DMS153 treated with DMSO at 0.1 percent for 48 hours (cell line): ENCODE results near the gene WDR59.
A peak's percentile ranks its signal among the peaks of the same experiment; 100 is the strongest.
"Not testable (repeated sequence)": the region's sequence is repeated elsewhere in the genome, so short reads cannot be mapped to it uniquely, and the experiment has no call there.

ENCODE experiments used
- DNase-seq: peaks from one replicate; lab custom pipeline; 2025; ENCODE audit not compliant: unreplicated experiment; lab: John Stamatoyannopoulos, UW

WDR59 gene

DNA sequence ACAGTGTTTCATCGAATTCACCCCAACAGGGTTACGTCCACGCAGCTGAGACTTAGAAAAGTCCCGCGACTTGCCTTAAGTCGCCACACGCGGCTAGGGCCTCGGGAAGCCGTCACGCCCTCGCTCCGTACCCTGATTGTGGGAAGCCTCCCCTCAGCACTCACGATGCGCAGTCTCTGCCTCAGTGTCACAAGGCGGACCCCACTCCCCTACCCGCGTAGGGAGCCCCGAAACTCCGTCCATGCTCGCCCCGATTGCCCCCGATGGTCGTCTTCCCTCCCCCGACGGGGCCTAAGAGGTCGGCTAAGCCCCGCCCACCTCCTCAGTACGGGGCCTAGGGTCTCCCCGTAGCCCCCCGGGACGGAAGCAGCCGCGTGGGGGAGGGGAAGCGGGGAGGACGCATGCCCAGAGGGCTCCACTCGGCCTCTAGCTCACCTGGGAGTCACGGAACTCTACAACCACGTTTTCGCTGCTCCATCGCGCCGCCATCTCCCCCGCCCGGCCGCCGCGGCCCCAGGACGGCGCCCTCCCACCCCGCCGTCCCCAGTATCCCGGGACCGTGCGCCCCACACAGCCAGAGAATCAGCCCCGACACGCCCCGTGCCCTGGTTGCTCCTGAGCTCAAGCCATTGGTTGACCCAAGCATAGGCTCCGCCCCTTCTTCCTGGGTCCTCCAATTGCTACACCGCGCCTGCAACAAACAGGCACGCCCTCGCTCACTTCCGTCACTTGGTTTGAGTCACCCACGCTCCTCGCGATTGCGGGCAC is at the start of gene WDR59:
Gene WDR59, minus strand, starts transcription at position 595 of the 768 bp plus-strand sequence. Its CDS starts 106 bp downstream, at position 489.
- DNase-seq, result peak; percentile 97

GRCh38 chr16:75032655-75033054 is 47.7 kb upstream of the WDR59 start:
- no peak for DNase-seq

DNA sequence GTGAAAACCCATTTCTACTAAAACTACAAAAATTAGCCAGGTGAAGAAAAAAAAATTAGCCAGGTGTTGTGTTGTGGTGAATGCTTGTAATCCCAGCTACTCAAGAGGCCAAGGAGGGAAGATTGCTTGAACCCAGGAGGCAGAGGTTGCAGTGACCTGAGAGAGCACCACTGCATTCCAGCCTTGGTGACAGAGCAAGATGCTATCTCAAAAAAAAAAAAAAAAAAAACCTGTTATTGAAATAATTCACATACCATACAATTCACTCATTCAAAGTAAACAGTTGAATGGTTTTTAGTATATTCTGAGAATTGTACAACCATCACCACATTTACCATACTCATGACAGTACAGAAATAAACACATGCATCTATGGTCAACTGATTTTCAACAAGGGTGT is 44.9 kb upstream of the WDR59 start:
- DNase-seq, result no peak

- DNase-seq, result no peak
Observed at GRCh38 chr16:75028544-75029135, 43.7 kb upstream of the WDR59 start.

DNA sequence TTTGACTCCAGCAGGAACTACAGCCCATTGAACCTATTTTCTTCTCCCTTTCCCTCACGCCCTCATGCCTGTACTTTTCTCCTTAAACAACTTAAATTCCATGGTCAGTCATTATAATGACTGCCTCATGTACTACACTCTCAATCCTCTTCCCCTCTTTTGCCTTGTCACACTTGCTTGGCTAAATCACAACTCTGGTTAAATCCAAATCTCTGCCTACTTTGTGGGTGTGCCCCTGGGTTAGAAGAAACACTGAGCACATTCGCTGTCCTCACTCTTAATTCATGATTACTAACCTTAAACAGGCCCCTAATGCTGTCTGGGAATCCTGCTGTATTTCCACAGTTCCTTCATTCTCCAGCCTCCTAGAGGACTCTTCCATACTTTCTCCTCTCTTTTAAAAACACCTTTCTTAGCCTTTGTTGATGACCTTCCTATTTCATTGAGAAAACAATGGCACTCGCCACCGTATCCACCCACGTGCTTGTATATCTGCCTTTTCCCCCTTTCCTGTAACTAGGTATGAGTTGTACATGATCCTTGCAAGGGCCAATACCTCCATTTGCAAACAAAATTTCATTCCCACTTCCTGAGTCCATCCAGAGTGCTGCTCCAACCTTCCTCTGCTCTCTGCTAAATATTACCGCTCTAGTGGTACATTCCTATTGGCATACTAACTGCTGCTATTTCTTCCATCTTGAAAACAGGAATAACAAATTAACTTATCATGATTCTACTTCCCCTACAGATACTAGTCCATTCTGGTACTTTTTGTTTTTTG is 42.8 kb upstream of the WDR59 start:
- no peak for DNase-seq

DNA sequence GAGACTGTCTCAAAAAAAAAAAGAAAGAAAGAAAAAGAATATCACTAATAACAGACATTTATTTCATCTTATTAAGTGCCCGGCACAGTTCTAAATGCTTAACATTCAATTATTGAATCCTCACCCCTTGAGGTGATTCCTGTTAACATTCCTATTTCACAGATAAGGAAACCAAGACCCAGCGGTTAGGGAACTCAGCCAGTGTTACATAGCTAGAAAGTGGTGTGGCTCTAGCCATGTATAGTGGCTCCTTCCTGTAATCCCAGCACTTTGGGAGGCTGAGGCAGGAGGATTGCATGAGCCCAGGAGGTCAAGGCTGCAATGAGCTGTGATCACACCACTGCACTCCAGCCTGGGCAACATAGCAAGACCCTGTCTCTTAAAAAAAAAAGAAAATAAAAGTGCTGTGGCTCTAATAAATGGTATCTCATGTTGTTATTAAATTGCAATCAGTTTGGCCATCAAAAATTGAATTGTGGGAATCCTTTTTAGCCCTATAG is 42.0 kb upstream of the WDR59 start:
- no peak for DNase-seq

GRCh38 chr16:75026239-75026891 is 41.4 kb upstream of the WDR59 start:
- not testable (repeated sequence) for DNase-seq

DNA sequence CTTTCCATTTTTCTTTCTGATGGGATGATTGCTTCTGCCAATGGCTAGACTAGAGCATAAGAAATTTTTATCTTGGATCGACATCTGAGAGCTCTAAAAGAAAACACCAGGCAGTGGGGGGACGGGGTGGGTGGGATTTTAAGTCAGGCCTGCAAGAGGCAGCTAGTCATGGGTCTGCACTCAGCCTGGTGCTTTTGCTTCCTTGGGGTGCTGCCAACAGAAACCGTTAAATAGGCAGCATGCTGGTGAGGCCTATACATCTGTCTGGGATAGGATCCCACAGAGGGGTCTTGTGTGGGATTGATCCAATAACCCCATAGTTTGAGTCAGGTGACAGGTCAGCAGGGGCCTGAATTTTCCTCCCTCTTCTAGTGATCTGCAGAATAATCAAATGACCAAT is 40.8 kb upstream of the WDR59 start:
- no peak for DNase-seq

DNA sequence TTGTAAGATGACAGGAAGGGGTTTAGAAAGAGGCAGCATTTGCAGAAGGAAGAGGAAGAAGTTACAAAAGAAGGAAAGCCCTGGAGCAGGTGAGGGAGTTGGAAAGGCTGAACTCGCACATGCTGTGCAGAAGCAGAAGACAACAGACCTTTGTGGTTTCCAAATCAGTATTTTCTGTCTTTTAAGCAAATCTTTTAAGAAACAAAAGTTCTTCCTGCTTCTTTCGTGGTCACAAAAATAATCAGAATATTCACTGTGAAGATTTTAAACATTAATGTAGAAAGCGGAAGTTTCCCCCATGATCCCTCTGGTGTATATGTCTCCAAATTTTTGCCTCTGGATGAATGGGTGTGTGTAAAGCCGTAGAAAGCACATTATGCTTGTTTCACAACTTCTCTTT is 39.7 kb upstream of the WDR59 start:
- DNase-seq, result no peak

GRCh38 chr16:75024182-75024581 is 39.3 kb upstream of the WDR59 start:
- no peak for DNase-seq

- no peak for DNase-seq
Observed at GRCh38 chr16:75023009-75023408, 38.1 kb upstream of the WDR59 start.

DNA sequence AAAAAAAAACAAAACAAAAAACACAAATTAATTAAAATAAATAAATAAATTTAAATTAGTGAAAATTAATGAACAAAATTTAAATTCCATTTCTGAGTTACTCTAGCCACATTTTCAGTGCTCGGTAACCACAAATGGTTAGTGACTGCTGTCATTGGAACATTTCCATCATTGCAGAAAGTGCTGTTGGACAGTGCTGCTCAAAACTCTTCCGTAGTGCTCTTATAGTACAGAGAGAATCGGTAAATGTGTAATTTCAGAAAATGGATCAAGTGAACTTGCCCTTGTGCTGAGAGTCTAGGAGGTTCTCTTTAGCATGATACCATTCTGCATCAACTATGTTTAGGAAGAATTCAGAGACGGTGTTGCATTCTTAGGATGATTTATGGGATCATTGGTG is 37.6 kb upstream of the WDR59 start:
- DNase-seq, result no peak

DNA sequence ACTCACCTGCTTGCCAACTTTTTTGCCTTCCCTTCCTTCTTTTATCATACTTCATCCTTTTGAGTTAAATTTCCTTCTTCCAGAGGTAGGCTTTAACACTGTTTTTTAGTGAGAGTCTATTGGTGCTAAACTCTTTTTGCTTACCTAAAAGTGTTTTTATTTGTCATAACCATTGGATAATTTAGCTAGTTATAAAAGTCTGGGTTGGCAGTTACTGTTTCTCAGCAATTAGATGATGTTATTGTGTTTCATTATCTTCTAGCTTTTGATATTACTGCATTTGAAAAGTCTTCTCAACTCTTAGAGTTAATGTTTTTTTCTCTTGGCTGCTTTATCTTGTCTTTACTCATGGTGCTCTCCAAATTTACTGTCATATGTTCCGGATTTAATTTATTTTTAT is 36.5 kb upstream of the WDR59 start:
- DNase-seq, result no peak

DNA sequence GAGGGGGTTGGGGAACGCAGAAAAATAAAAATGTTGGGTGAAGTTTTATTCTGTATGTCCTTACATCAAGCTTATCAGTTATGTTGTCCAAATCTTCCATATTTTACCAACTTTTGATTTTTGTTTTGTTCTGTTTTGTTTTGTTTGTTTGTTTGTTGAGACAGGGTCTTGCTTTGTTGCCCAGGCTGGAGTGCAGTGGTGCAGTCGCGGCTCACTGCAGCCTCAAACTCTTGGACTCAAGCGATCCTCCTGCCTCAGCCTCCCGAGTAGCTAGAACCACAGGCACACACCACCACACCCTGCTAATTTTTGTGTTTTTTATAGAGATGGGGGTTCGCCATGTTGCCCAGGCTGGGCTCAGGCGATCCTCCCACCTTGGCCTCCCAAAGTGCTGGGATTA is 34.7 kb upstream of the WDR59 start:
- DNase-seq, result no peak

- no peak for DNase-seq
Observed at GRCh38 chr16:75019007-75019406, 34.1 kb upstream of the WDR59 start.

GRCh38 chr16:75017670-75018525 is 33.0 kb upstream of the WDR59 start:
- DNase-seq, result no peak

DNA sequence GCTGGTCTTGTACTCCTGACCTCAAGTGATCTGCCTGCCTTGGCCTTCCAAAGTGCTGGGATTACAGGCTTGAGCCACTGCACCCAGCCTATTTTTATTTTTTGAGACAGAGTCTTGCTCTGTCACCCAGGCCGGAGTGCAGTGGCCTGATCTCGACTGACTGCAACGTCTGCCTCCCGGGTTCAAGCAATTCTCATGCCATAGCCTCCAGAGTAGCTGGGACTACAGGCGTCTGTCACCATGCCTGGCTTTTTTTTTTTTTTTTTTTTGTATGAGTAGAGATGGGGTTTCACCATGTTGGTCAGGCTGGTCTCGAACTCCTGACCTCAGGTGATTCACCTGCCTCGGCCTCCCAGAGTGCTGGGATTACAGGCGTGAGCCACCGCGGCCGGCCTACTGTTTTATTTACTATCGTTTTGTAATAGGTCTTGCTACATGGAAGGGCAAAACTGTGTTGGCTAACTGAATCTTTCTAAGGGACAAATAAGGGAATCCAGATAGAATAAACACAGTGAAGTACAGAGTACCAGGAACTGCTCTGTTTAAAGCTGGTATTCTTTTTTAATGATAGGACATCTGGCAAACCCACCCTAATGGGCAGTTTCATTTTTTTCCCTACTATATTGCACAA is 31.6 kb upstream of the WDR59 start:
- DNase-seq, result not testable (repeated sequence)

DNA sequence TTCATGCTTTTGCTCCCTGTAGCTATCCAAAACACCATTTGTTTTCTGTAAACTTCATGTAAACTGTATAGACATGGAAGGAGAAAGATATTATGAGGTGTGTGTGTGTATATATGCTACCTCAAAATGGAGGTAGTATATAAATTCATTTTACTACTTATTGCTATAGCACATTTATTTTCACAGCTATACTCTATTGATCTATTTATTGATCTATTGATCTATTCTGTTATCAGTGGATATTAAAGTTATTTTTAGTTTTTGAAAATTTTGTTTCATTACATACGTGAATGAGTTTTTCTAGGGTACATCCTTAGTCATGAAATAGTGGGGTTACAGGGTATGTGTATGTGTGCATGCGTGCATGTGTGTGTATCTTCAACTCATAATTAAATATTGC is 29.4 kb upstream of the WDR59 start:
- DNase-seq, result no peak

GRCh38 chr16:75013123-75013522 is 28.2 kb upstream of the WDR59 start:
- not testable (repeated sequence) for DNase-seq
